ENCODE measurements around the gene SRSF1. TPM values are rescaled to one million over a fixed set of nuclear protein-coding genes. Genes with fewer than 3 reads are reported as not detected.
A peak's percentile ranks its signal among the peaks of the same experiment; 100 is the strongest.

Gene SRSF1
- total and polyA plus RNA-seq, 2 of the 4 experiments (the other 2 are of a cell fraction), result 190 to 357 TPM

DNA sequence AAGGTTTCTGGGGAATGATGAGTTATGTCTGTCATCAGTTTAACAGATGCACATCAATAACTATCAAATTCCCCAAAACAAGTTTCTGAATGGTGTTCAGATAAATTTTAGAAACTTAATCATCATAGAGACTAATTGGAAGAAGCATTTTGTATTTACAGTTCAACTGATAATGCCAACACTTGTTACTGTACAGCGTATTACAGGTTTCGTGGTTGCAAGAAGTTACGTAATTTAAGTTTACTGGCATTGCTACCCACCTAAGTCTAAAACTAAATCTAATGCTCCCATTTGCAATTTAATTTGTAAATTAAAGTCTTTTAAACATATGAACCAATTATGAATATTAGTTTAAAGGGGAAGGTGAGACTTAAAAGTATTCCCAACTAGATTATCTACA is 3.0 kb downstream of the SRSF1 start:
- in situ Hi-C loops (cut with MboI; ENCODE audit: low sequenced_read_pairs), result loop anchor here (10.0 kb wide), 2 partner anchors 111 to 879 kb away; no protein-coding TSS in a partner anchor
- Histone ChIP-seq H3K9me3 (ENCODE audit: control insufficient read depth, insufficient read depth, low read length) (no peaks in the 10 kb centered on the region), H3K4me1 (ENCODE audit: control insufficient read depth, insufficient read depth, low read length) (0 out of 2 replicates have a peak, but pooled peaks cover 2% of the 10 kb centered on the region), H3K4me3 (ENCODE audit: insufficient read depth, low read depth, low read length) (no peak overlapping the region), H3K14ac (replicated peaks; ENCODE audit: low read depth, low read length) (no peak overlapping the region), H4K91ac (ENCODE audit: insufficient read depth, low read depth, low read length) (no peak overlapping the region), H4K5ac (ENCODE audit: low read depth, low read length) (no peak overlapping the region), H3K56ac (ENCODE audit: extremely low read depth, insufficient read depth, low read length) (no peak overlapping the region), H2AFZ (replicated peaks; ENCODE audit: low read length, poor library complexity) (no peak overlapping the region), H3K4ac (ENCODE audit: low read depth, low read length) (no peak overlapping the region), H3K79me1 (ENCODE audit: low read depth in 1 of 2, low read length in 2 of 2) (peaks cover 4 to 39% of the 10 kb centered on the region in 2 experiments; a peak in 3 of 4 replicates), H4K20me1 (ENCODE audit: insufficient read depth, low read length) (peaks cover 63% of the 10 kb centered on the region), H4K8ac (ENCODE audit: low read depth in 2 of 2, low read length in 2 of 2) (no peak overlapping the region), H3K27me3 (ENCODE audit: control insufficient read depth, insufficient read depth, low read length) (no peaks in the 10 kb centered on the region), H2BK120ac (ENCODE audit: low read depth, low read length) (no peak overlapping the region), H2AK5ac (ENCODE audit: low read depth, low read length) (no peak overlapping the region), H2BK15ac (ENCODE audit: low read depth, low read length) (no peak overlapping the region), H2BK20ac (ENCODE audit: low read depth, low read length) (no peak overlapping the region), H3K23ac (ENCODE audit: low read depth, low read length) (no peak overlapping the region), H3K9me1 (ENCODE audit: insufficient read depth, low read length) (no peaks in the 10 kb centered on the region), H3K36me3 (ENCODE audit: control insufficient read depth, insufficient read depth, low read length) (peaks cover 20% of the 10 kb centered on the region), H2AK9ac (replicated peaks; ENCODE audit: low read depth, low read length, poor library complexity) (no peak overlapping the region), H3K18ac (ENCODE audit: low read depth, low read length) (no peak overlapping the region), H3K4me2 (ENCODE audit: low read depth, low read length) (no peak overlapping the region), H3K9ac (ENCODE audit: low read depth, low read length) (no peak overlapping the region), H3K27ac (ENCODE audit: insufficient read depth, low read length) (no peak overlapping the region), H2BK5ac (ENCODE audit: low read depth, low read length, poor library complexity, severe bottlenecking) (no peak overlapping the region)
- TF ChIP-seq RFX5 (IDR thresholded peaks at IDR 0.05; ENCODE audit: low read depth, low read length), result no peak
- no peak for TF ChIP-seq POLR2A (IDR thresholded peaks at IDR 0.05; ENCODE audit: low read depth, low read length)
- peak; percentile 76 for TF ChIP-seq CEBPB (IDR thresholded peaks at IDR 0.05; ENCODE audit: low read depth, low read length)
- TF ChIP-seq MXI1 (IDR thresholded peaks at IDR 0.05; ENCODE audit: borderline replicate concordance, low read depth, low read length), result no peak
- TF ChIP-seq, protein P1, sequence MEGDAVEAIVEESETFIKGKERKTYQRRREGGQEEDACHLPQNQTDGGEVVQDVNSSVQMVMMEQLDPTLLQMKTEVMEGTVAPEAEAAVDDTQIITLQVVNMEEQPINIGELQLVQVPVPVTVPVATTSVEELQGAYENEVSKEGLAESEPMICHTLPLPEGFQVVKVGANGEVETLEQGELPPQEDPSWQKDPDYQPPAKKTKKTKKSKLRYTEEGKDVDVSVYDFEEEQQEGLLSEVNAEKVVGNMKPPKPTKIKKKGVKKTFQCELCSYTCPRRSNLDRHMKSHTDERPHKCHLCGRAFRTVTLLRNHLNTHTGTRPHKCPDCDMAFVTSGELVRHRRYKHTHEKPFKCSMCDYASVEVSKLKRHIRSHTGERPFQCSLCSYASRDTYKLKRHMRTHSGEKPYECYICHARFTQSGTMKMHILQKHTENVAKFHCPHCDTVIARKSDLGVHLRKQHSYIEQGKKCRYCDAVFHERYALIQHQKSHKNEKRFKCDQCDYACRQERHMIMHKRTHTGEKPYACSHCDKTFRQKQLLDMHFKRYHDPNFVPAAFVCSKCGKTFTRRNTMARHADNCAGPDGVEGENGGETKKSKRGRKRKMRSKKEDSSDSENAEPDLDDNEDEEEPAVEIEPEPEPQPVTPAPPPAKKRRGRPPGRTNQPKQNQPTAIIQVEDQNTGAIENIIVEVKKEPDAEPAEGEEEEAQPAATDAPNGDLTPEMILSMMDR (conservative IDR thresholded peaks at IDR 0.05; ENCODE audit: low read depth, low read length), result no peak
- dilution Hi-C loops (cut with HindIII; ENCODE audit: low sequenced_read_pairs, unreplicated experiment), result no loop called here
- DNase-seq (no peak), ATAC-seq (ENCODE audit: low read depth) (no peak)
- no CpG with 5 or more reads among the region's 3 CpGs for WGBS, 2 experiments (ENCODE audit: extremely low coverage in 2 of 2, insufficient read length in 1 of 2)
- no TSS peak for BruUV-seq (replicated peaks)
- CTCF ChIA-PET, result no interaction called here
- POLR2A ChIA-PET (ENCODE audit: unreplicated experiment), result no interaction called here
- intact Hi-C loops (cut with micrococcal nuclease), result no loop called here

All from IMR-90 (cell line).